Large intestine (tissue), 3 donors: ENCODE data around the gene TMEM259. TPM values are rescaled to one million over a fixed set of nuclear protein-coding genes. Genes with fewer than 3 reads are reported as not detected.

ENCODE experiments used
- DNase-seq, 2 donors: peaks; one replicate each; pipeline versions ENCODE4 v3.0.0 to v3.0.0-alpha.2; 2013
- H3K27ac ChIP-seq: one replicate; pipeline ENCODE4 v1.5.1; 2013; ENCODE audit warnings: low read length
- H3K27me3 ChIP-seq: 2 replicates; pipeline ENCODE4 v1.6.1; 2013; ENCODE audit warnings: low read length; ENCODE audit not compliant: control insufficient read depth, insufficient read depth
- H3K36me3 ChIP-seq: 2 replicates; pipeline ENCODE4 v1.6.1; 2013; ENCODE audit warnings: low read length; ENCODE audit not compliant: control insufficient read depth, insufficient read depth
- H3K4me1 ChIP-seq: one replicate; pipeline ENCODE4 v1.6.1; 2013; ENCODE audit warnings: low read length; ENCODE audit not compliant: control insufficient read depth, insufficient read depth
- H3K4me3 ChIP-seq: one replicate; pipeline ENCODE4 v1.5.1; 2013; ENCODE audit warnings: low read length
- H3K9me3 ChIP-seq: one replicate; pipeline ENCODE4 v1.6.1; 2013; ENCODE audit warnings: mild to moderate bottlenecking, low read depth, low read length, moderate library complexity; ENCODE audit not compliant: control insufficient read depth
- WGBS: methylation state at CpG from one replicate; pipeline ENCODE4 v1.1.5; 2013; ENCODE audit warnings: low lambda C conversion rate; ENCODE audit not compliant: insufficient coverage; 5-methylcytosine and 5-hydroxymethylcytosine counted together
- polyA plus RNA-seq: library from polyadenylated mRNA; unstranded; fragments of 120-200 nt; gene quantifications from one replicate; pipeline ENCODE4 v1.2.1, GENCODE V29; 2013

TMEM259 gene
- polyA plus RNA-seq, 1 donor, result 144 TPM

- DNase-seq, result no peak
- Histone ChIP-seq H3K4me3 (no peak overlapping the region), H3K27me3 (no peaks in the 10 kb centered on the region), H3K4me1 (peaks cover 4% of the 10 kb centered on the region), H3K27ac (no peak overlapping the region), H3K36me3 (peaks cover 71% of the 10 kb centered on the region), H3K9me3 (peaks cover 15% of the 10 kb centered on the region)
- no CpG with 5 or more reads among the region's 24 CpGs for WGBS
Measured at GRCh38 chr19:971795-972194, 49.1 kb downstream of the TMEM259 start.

DNA sequence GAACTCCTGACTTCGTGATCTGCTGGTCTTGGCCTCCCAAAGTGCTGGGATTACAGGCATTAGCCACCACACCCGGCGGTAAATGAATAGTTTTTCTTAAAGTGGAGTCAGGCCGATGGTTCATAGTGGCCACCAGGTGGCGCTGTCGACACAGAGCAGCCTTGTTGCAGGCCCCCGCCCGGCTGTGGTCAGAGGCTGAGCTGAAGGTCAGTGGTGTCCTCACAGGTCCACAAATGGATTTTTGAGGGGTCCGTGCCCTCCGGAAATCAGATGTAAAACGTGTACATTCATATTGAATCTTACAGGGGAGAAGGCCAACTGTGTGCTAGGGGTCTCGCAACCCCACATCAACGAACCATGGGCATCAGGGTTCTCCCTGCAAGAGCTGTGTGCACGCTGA, 50.2 kb downstream of the TMEM259 start:
- Histone ChIP-seq H3K4me3 (no peak overlapping the region), H3K4me1 (peaks cover 4% of the 10 kb centered on the region), H3K27ac (no peak overlapping the region), H3K36me3 (peaks cover 80% of the 10 kb centered on the region), H3K9me3 (peaks cover 20% of the 10 kb centered on the region), H3K27me3 (no peaks in the 10 kb centered on the region)
- no CpG with 5 or more reads among the region's 14 CpGs for WGBS
- DNase-seq, result peak in 1 of 2 donors; percentile 17

DNA sequence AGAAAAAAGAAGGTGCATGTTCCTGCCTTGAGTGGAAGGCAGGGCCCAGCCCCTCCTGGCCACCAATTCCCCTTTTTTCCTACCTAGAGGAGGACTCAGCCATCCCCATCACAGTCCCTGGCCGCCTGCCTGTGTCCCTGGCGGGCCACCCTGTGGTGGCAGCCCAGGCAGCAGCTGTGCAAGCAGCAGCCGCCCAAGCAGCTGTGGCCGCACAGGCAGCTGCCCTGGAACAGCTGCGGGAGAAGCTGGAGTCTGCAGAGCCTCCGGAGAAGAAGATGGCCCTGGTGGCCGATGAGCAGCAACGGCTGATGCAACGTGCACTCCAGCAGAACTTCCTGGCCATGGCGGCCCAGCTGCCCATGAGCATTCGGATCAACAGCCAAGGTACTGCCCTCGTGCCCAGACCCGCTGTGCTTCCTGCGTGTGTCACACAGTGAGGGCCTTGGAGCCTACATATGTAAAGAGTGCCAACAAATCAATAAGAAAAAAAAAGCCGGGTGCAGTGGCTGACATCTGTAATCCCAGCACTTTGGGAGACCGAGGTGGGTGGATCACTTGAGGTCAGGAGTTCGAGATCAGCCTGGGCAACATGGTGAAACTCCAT, 54.3 kb downstream of the TMEM259 start:
- Histone ChIP-seq H3K4me1 (peaks cover 16% of the 10 kb centered on the region), H3K27ac (no peak overlapping the region), H3K27me3 (no peaks in the 10 kb centered on the region), H3K36me3 (peaks cover 82% of the 10 kb centered on the region), H3K9me3 (peaks cover 25% of the 10 kb centered on the region), H3K4me3 (no peak overlapping the region)
- DNase-seq, result peak in 1 of 2 donors; percentile 19
- no CpG with 5 or more reads among the region's 17 CpGs for WGBS

DNA sequence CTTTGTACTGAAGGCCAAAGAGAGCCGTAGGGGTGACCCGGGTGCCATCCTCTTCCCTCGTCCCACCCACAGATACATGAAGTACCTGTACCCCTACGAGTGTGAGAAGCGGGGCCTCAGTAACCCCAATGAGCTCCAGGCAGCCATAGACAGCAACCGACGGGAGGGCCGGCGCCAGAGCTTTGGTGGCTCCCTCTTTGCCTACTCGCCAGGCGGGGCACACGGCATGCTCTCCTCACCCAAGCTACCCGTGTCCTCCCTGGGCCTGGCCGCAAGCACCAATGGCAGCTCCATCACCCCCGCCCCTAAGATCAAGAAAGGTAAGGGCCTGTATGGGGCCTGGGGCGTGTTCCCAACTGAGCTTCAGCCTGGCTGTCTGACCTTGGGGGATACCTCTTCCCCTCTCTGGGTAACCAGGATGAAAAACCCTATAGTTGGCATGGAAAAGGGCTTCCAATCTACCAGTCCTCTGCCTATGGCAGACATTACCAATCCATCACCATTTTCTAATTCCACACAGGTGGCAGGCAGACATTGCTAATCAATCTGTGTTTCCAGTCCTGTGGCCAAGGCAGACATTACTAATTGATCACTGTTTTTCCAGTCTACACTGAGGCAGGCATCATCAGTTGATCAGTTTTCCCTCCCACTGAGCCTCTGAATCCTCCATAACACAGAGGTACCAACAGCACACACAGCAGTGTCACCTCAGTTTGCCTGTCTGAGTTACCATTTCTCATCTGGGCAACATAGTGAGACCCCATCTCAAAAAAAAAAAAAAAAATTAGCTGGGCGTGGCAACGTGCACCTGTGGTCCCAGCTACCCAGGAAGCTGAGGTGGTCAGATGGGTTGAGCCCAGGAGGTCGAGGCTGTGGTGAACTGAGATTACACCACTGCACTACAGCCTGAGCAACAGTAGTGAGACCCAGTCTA, 55.9 kb downstream of the TMEM259 start:
- Histone ChIP-seq H3K9me3 (peaks cover 18% of the 10 kb centered on the region), H3K4me3 (no peak overlapping the region), H3K4me1 (peaks cover 31% of the 10 kb centered on the region), H3K36me3 (peaks cover 82% of the 10 kb centered on the region), H3K27ac (no peak overlapping the region), H3K27me3 (no peaks in the 10 kb centered on the region)
- WGBS, result no CpG with 5 or more reads among the region's 19 CpGs
- peak in 1 of 2 donors; percentile 34 for DNase-seq

DNA sequence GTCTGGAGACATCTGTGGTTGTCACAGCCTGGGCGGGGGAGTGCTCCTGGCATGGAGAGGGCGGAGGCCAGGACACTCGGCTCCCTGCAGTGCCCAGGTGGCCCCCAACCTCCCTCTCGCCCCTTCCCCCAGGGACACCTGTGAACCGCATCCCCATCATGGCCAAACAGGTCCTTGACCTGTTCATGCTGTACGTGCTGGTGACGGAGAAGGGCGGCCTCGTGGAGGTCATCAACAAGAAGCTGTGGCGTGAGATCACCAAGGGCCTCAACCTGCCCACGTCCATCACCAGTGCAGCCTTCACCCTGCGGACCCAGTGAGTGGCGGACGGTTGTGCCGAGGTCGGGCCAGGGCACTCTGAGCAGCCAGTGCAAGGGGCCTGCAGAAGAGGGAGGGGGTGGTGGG, 56.8 kb downstream of the TMEM259 start:
- DNase-seq, result no peak
- peaks cover 16% of the 10 kb centered on the region for H3K9me3 ChIP-seq
- no CpG with 5 or more reads among the region's 16 CpGs for WGBS
- peak overlapping the region; percentile 95 for H3K27ac ChIP-seq
- H3K4me1 ChIP-seq, result peaks cover 40% of the 10 kb centered on the region
- peaks cover 82% of the 10 kb centered on the region for H3K36me3 ChIP-seq
- no peaks in the 10 kb centered on the region for H3K27me3 ChIP-seq
- H3K4me3 ChIP-seq, result no peak overlapping the region

DNA sequence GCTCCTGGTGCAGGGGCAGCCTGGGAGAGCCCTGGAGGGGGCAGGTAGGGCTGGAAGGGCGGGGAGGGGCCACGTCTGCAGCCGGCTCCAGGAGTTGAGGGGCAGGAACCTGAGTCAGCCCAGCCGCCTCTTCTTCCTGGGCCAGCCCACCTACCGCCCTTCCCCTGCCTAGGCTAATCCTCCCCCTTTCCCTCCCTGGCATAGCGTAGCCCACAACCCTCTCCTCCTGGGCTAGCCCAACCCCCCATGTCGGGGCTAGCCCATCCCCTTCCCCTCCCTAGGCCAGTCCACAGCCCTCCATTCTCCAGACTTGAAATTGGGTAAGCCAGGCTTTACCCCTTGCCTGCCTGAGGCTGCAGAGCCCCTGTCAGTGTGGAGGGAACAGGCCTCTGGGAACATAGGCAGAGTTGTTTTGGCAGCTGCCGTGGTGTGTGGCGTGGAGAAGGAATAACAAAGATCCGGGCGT, 57.4 kb downstream of the TMEM259 start:
- Histone ChIP-seq H3K27ac (peak overlapping the region; percentile 95), H3K9me3 (peaks cover 16% of the 10 kb centered on the region), H3K27me3 (no peaks in the 10 kb centered on the region), H3K36me3 (peaks cover 81% of the 10 kb centered on the region), H3K4me1 (peaks cover 42% of the 10 kb centered on the region), H3K4me3 (no peak overlapping the region)
- peak in 1 of 2 donors; percentile 61 for DNase-seq
- no CpG with 5 or more reads among the region's 11 CpGs for WGBS

DNA sequence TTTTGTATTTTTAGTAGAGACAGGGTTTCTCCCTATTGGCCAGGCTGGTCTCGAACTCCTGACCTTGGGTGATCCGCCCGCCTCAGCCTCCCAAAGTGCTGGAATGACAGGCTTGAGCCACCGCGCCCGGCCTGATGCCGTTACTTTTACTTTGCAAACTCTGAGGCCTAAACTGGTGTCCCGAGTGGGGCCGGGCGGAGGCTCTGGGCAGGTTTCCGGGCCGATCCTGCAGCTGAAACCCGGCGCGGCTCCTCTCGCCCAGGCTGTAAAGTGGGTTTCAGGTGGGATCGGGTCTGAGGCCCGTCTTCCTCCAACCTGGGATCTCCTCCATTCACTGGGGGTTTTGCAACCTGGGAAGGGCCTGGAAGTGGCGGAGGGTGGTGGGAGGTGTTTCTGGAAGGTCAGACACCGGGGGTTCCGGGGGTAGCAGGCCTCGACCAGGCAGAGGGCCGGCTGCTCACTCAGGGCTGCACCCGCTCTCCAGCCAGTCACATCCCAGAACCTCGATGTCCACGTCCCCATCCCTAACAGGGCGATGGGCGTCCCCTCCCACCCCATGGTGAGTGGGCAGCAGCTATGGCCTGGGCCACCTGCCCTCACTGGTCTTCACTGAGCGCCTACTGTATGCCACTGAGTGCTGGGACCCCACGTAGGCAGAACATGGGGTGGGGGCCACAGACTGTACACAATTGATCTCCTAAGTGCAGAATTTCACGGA, 58.1 kb downstream of the TMEM259 start:
- peaks cover 42% of the 10 kb centered on the region for H3K4me1 ChIP-seq
- H3K27ac ChIP-seq, result peak overlapping the region; percentile 95
- H3K27me3 ChIP-seq, result no peaks in the 10 kb centered on the region
- peaks cover 77% of the 10 kb centered on the region for H3K36me3 ChIP-seq
- DNase-seq, result no peak
- WGBS, result no CpG with 5 or more reads among the region's 31 CpGs
- H3K9me3 ChIP-seq, result peaks cover 13% of the 10 kb centered on the region
- H3K4me3 ChIP-seq, result no peak overlapping the region

DNA sequence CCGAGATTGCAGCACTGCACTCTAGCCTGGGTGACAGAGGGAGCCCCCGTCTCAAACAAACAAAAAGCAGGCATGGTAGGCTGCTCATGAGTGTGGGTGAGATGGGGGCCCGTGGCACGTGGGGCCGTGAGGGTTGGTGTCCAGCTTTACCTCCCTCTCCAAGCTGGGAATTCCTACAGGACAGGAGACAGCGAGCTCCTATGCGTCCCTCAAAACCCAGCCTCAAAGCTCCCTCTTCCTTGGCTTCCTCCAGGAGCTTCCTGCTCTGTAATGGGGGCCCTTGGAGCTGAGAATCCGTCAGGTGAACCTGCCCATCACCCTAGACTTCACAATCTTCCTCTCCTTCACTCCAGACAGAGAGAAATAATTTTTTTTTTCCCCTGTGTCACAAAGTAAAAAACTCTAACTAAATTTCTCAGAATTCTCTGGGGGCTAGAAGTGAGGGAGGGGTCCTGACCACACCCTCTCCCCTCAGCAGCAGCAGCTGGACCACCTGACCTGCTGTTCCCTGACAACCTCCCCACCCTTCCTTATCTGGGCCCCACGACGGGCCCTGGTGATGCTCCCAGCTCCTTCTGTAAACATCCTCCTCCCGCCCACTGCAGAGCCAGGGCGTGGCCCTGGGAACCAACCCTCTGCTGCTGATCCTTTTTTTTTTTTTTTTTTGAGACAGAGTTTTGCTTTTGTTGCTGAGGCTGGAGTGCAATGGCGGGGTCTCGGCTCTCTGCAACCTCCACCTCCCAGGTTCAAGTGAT, 58.9 kb downstream of the TMEM259 start:
- Histone ChIP-seq H3K9me3 (peaks cover 13% of the 10 kb centered on the region), H3K27me3 (no peaks in the 10 kb centered on the region), H3K4me3 (peak overlapping the region; percentile 0), H3K36me3 (peaks cover 75% of the 10 kb centered on the region), H3K27ac (peak overlapping the region; percentile 95), H3K4me1 (peaks cover 49% of the 10 kb centered on the region)
- no CpG with 5 or more reads among the region's 14 CpGs for WGBS
- DNase-seq, result peak; percentile 96 to 97

DNA sequence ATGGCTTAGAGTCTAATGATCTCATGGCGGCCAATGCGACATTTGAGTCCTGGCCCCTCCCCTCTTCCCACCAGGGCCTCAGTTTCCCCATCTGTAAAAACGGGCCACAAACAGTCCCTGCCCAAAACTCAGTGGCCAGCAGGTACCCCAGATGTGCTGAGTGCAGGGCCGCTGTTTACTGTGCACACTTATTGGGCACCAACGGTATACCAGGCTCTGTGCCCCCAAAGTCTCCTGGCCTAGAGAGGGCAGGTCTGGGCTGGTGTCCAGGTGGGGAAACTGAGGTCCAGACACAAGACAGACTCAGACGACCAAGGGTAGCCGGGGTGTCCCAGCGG, 60.4 kb downstream of the TMEM259 start:
- H3K27me3 ChIP-seq, result no peaks in the 10 kb centered on the region
- peaks cover 64% of the 10 kb centered on the region for H3K4me1 ChIP-seq
- H3K27ac ChIP-seq, result peak overlapping the region; percentile 95
- H3K9me3 ChIP-seq, result peaks cover 12% of the 10 kb centered on the region
- peaks cover 62% of the 10 kb centered on the region for H3K36me3 ChIP-seq
- WGBS, result 60% methylated on average over 1 of the region's 8 CpGs
- H3K4me3 ChIP-seq, result peak overlapping the region; percentile 48
- no peak for DNase-seq
